Breast epithelium (tissue), 4 donors: Measurements from ENCODE around the gene ELAVL1. TPM values are rescaled to one million over a fixed set of nuclear protein-coding genes. Genes with fewer than 3 reads are reported as not detected.

ENCODE experiments used
- DNase-seq, 2 donors: peaks; one replicate each; pipeline ENCODE4 v3.0.0-alpha.2; 2019; ENCODE audit warnings: low spot score in 2 of 2
- H3K27ac ChIP-seq, 2 donors: fragments of 200-600 bp; sonication (generic) in 1 of 2; one replicate each; pipeline ENCODE4 v1.5.1; 2016 to 2019; ENCODE audit warnings: mild to moderate bottlenecking in 1 of 2
- H3K27me3 ChIP-seq, 2 donors: fragments of 200-600 bp; sonication (generic) in 1 of 2; one replicate each; pipeline versions ENCODE4 v1.5.1 to v1.6.0; 2017 to 2019; ENCODE audit warnings: control low read depth in 1 of 2, mild to moderate bottlenecking in 1 of 2
- H3K36me3 ChIP-seq: fragments of 200-600 bp; one replicate; pipeline ENCODE4 v1.5.1; 2019
- H3K4me1 ChIP-seq, 2 donors: fragments of 200-600 bp; sonication (generic); one replicate each; pipeline ENCODE4 v1.5.1; 2016 to 2019; ENCODE audit warnings: control low read depth in 1 of 2
- H3K4me3 ChIP-seq, 3 donors: fragments of 200-600 bp; sonication (generic); 1 replicate in 2 of 3; 2 replicates in 1 of 3; pipeline ENCODE4 v1.5.1; 2016 to 2019; ENCODE audit warnings: mild to moderate bottlenecking in 3 of 3, moderate library complexity in 2 of 3
- H3K9me3 ChIP-seq, 2 donors: fragments of 200-600 bp; sonication (generic) in 1 of 2; one replicate each; pipeline ENCODE4 v1.5.1; 2016 to 2019; ENCODE audit warnings: control low read depth in 1 of 2
- POLR2A ChIP-seq: fragments of 450-650 bp; IDR thresholded peaks from one replicate; pipeline ENCODE4 v1.6.1; 2016; ENCODE audit warnings: antibody characterized with exemption, mild to moderate bottlenecking, moderate library complexity
- POLR2AphosphoS5 ChIP-seq, 3 donors: sonication (generic); formaldehyde crosslinking; IDR thresholded peaks; one replicate each; pipeline ENCODE4 v1.6.1; 2017; ENCODE audit warnings: antibody characterized with exemption in 3 of 3
- intact Hi-C: fragments of 100-400 bp; cut with DNase I; formaldehyde crosslinking; loops from one replicate; pipeline ENCODE4 v1.15.1; 2023; ENCODE audit warnings: low total_unique reads
- total RNA-seq, 3 donors: library from RNA; depleted of rRNA; stranded (reverse); fragments of >200 nt; gene quantifications; one replicate each; pipeline ENCODE4 v1.1.0, GENCODE V29; 2016
- TF ChIP-seq, protein P1 (sequence below), 3 donors: fragments of 450-650 bp; IDR thresholded peaks; one replicate each; pipeline ENCODE4 v1.5.1; 2016 to 2017; ENCODE audit warnings: antibody characterized with exemption in 3 of 3, mild to moderate bottlenecking in 3 of 3, moderate library complexity in 3 of 3

The ELAVL1 gene
- total RNA-seq, 3 donors from 2014 or later, result 28.6 to 30.8 (median 29.7) TPM

DNA sequence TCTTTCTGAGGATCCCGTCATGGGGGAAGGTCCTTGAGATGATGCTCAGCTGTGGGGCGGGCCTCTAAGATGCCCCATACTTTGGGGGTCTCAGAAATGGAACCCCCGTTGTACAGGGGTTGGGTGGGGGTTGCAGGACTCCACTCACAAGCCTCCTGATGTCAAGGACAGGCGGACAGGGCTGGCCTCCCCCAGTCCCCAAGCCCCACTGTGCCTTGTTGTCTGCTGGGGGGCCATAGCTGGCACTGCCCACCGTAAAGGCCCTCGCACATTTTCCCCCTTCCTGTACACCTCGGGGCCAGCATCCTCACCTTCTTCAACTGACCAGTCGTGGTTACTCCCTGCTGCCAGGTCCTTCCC lies 82.6 kb downstream of the ELAVL1 start:
- intact Hi-C loops, result no loop called here

DNA sequence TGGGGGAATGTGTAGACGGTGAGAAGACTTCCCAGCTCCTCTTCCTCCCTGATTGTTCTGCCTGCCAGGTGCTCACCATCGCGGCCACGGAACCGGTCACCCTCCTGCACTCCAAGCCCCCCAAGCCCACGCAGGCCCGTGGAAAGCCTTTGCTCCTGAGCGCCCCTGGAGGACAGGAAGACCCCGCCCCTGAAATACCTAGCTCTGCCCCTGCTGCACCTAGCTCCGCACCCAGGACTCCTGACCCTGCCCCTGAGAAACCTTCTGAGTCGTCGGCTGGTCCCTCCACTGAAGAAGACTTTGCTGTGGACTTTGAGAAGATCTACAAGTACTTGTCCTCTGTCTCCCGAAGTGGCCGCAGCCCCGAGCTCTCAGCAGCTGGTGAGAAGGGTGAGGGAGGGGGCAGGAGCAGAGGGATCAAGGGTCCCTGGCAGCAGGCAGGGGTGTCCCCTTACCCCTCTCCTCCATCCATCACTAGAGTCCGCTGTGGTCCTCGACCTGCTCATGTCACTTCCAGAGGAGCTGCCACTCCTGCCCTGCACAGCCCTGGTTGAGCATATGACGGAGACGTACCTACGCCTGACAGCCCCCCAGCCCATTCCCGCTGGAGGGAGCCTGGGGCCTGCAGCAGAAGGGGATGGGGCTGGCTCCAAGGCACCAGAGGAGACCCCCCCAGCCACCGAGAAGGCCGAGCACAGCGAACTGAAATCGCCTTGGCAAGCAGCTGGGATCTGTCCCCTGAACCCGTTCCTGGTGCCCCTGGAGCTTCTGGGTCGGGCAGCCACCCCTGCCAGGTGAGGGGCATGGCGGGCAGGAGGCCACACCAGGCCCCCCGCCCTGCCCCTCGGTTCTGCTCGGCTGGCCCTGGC lies 83.2 kb downstream of the ELAVL1 start:
- no peaks in the 10 kb centered on the region for H3K9me3 ChIP-seq
- peaks cover 24 to 36% of the 10 kb centered on the region in 2 donors for H3K4me1 ChIP-seq
- no peak for TF ChIP-seq POLR2A
- TF ChIP-seq, protein P1, sequence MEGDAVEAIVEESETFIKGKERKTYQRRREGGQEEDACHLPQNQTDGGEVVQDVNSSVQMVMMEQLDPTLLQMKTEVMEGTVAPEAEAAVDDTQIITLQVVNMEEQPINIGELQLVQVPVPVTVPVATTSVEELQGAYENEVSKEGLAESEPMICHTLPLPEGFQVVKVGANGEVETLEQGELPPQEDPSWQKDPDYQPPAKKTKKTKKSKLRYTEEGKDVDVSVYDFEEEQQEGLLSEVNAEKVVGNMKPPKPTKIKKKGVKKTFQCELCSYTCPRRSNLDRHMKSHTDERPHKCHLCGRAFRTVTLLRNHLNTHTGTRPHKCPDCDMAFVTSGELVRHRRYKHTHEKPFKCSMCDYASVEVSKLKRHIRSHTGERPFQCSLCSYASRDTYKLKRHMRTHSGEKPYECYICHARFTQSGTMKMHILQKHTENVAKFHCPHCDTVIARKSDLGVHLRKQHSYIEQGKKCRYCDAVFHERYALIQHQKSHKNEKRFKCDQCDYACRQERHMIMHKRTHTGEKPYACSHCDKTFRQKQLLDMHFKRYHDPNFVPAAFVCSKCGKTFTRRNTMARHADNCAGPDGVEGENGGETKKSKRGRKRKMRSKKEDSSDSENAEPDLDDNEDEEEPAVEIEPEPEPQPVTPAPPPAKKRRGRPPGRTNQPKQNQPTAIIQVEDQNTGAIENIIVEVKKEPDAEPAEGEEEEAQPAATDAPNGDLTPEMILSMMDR (IDR thresholded peaks at IDR 0.05), result no peak
- TF ChIP-seq POLR2AphosphoS5 (IDR thresholded peaks at IDR 0.05), result no peak
- H3K36me3 ChIP-seq, result no peaks in the 10 kb centered on the region
- H3K27me3 ChIP-seq, result peaks cover 3 to 19% of the 10 kb centered on the region in 2 donors
- H3K27ac ChIP-seq, result peak overlapping the region; percentile 90 to 93
- DNase-seq, result no peak
- peak overlapping the region in 1 of 3 donors; percentile 87 for H3K4me3 ChIP-seq
- intact Hi-C loops, result no loop called here

More for the DNA sequence above, 82.6 kb downstream of the ELAVL1 start:
- Histone ChIP-seq H3K4me1 (peaks cover 24 to 37% of the 10 kb centered on the region in 2 donors), H3K4me3 (no peak overlapping the region), H3K36me3 (no peaks in the 10 kb centered on the region), H3K27me3 (peaks cover 3 to 13% of the 10 kb centered on the region in 2 donors), H3K9me3 (no peaks in the 10 kb centered on the region), H3K27ac (peak overlapping the region in 1 of 2 donors; percentile 16)
- no peak for DNase-seq
- TF ChIP-seq, protein P1 (IDR thresholded peaks at IDR 0.05), result no peak
- no peak for TF ChIP-seq POLR2AphosphoS5 (IDR thresholded peaks at IDR 0.05)
- TF ChIP-seq POLR2A, result no peak

DNA sequence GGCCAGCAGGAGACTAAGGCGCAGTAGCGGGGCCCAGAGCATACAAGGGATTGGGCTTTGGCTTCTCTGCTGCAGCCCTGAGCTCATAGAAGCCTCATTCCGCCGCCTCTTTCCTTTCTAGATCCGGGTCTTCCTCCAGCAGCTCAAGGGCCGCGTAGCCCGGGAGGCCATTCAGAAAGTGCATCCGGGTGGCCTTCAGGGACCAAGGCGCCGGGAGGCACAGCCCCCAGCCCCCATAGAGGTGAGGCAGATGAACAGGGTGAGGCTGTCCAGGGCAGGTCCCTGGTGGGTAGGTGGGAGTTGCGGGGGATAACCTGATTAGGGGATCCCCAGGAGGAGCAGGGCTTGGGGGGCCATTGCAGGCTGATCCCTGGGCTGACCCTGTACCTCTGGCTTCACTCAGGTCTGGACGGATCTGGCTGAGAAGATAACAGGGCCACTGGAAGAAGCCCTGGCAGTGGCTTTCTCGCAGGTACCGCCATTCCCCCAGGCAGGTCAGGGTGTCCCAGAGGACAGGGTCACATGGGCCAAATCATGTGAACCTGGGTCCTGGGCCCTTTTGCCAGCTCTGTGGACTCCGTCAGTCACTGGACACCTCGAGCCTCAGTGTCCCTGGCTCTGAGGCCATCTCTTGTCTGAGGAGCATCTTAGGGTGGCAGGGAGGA lies 84.0 kb downstream of the ELAVL1 start:
- Histone ChIP-seq H3K9me3 (no peaks in the 10 kb centered on the region), H3K4me1 (peaks cover 20 to 36% of the 10 kb centered on the region in 2 donors), H3K4me3 (peak overlapping the region; percentile 58 to 87 (median 67)), H3K27ac (peak overlapping the region; percentile 90 to 93), H3K27me3 (peaks cover 4 to 27% of the 10 kb centered on the region in 2 donors), H3K36me3 (no peaks in the 10 kb centered on the region)
- intact Hi-C loops, result no loop called here
- TF ChIP-seq POLR2AphosphoS5 (IDR thresholded peaks at IDR 0.05), result no peak
- DNase-seq, result no peak

DNA sequence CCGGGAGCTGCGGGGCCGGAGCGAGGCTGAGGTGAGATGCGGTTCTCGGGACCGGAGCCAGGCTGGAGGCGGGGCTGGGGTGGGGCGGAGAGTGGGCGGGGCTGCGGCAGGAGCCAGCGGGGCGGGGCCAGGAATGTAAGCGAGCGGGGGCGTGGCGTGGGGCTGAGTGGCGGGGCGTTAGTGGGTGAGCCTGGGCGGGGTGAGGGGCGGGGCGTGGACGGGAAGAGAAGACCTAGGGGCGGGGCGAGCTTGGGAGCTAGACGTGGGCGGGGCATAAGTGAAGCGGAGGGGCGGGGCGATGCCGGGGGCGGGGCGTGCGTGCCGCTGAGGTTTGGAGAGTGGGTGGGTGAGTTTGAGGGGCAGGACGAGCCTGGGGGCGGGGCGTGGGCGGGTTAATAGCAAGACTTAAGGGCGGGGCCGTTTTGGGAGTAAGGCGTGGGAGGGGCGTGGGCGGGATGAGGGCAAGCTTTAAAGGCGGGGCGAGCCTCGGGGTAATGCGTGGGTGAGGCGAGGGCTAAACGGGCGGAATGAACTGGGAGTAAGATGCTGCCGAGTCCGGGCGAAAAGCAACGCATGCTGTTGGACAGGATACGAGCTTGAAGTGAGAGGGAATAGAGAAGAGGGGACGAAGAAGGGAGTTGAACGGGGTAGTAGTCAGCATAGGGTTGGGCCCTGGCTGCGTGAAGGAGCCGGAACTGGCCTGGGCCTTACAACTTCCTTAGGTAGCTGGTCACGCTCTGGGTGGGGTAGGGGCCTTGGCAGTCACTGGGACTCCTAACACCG lies 84.7 kb downstream of the ELAVL1 start:
- Histone ChIP-seq H3K9me3 (no peaks in the 10 kb centered on the region), H3K27me3 (peaks cover 10 to 34% of the 10 kb centered on the region in 2 donors), H3K27ac (peak overlapping the region; percentile 90 to 93), H3K4me3 (peak overlapping the region; percentile 58 to 87 (median 67)), H3K4me1 (peaks cover 17 to 41% of the 10 kb centered on the region in 2 donors), H3K36me3 (no peaks in the 10 kb centered on the region)
- intact Hi-C loops, result no loop called here
- DNase-seq, result peak; percentile 99 to 100
- TF ChIP-seq, protein P1 (IDR thresholded peaks at IDR 0.05), result no peak
- TF ChIP-seq POLR2AphosphoS5 (IDR thresholded peaks at IDR 0.05), result peak; percentile 43 to 78 (median 72)
- TF ChIP-seq POLR2A, result no peak
